ENCODE measurements around the gene AKAP4. TPM values are rescaled to one million over a fixed set of nuclear protein-coding genes. Genes with fewer than 3 reads are reported as not detected.

AKAP4 gene
- total RNA-seq, 3 donors from 2014 or later (not counting 1 experiment from before 2014, with no cell fraction given) = not detected

GRCh38 chrX:50167366-50167765, 33.4 kb downstream of the AKAP4 start:
- no peaks in the 10 kb centered on the region for H3K27me3 Mint-ChIP-seq (ENCODE audit: low read depth in 2 of 2)
- 69% methylated on average over 2 of the region's 7 CpGs for WGBS (ENCODE audit: insufficient coverage)
- no peaks in the 10 kb centered on the region for H3K9me3 Mint-ChIP-seq
- Histone ChIP-seq H3K4me3 (ENCODE audit: low read length) (no peak overlapping the region), H3K4me1 (ENCODE audit: control insufficient read depth, insufficient read depth, low read length) (no peaks in the 10 kb centered on the region), H3K36me3 (ENCODE audit: control insufficient read depth, insufficient read depth, low read length) (no peaks in the 10 kb centered on the region), H3K27ac (ENCODE audit: low read length) (no peak overlapping the region), H3K27me3 (ENCODE audit: control insufficient read depth, insufficient read depth, low read length) (no peaks in the 10 kb centered on the region), H3K9me3 (ENCODE audit: control insufficient read depth, insufficient read depth, low read length) (no peaks in the 10 kb centered on the region)
- H3K36me3 Mint-ChIP-seq = no peaks in the 10 kb centered on the region
- intact Hi-C loops (cut with micrococcal nuclease) = no loop called here
- no peak for TF ChIP-seq CTCF (IDR thresholded peaks at IDR 0.05)
- DNase-seq = no peak
- no peak for ATAC-seq
- H3K27ac Mint-ChIP-seq = no peak overlapping the region
- no peak overlapping the region for H3K4me3 Mint-ChIP-seq
- peaks cover 0 to 4% of the 10 kb centered on the region in 2 donors for H3K4me1 Mint-ChIP-seq

GRCh38 chrX:50165727-50166126, 35.1 kb downstream of the AKAP4 start:
- H3K4me1 ChIP-seq (ENCODE audit: control insufficient read depth, insufficient read depth, low read length) = no peaks in the 10 kb centered on the region
- no peak for TF ChIP-seq CTCF (IDR thresholded peaks at IDR 0.05)
- DNase-seq (no peak), ATAC-seq (no peak)
- H3K4me3 ChIP-seq (ENCODE audit: low read length) = no peak overlapping the region
- intact Hi-C loops (cut with micrococcal nuclease) = no loop called here
- no peaks in the 10 kb centered on the region for H3K36me3 ChIP-seq (ENCODE audit: control insufficient read depth, insufficient read depth, low read length)
- Mint-ChIP-seq H3K9me3 (no peaks in the 10 kb centered on the region), H3K36me3 (no peaks in the 10 kb centered on the region), H3K4me3 (no peak overlapping the region), H3K4me1 (peaks cover 0 to 4% of the 10 kb centered on the region in 2 donors), H3K27me3 (ENCODE audit: low read depth in 2 of 2) (no peaks in the 10 kb centered on the region), H3K27ac (no peak overlapping the region)
- H3K9me3 ChIP-seq (ENCODE audit: control insufficient read depth, insufficient read depth, low read length) = no peaks in the 10 kb centered on the region
- 92% methylated on average over 4 of the region's 5 CpGs for WGBS (ENCODE audit: insufficient coverage)
- no peak overlapping the region for H3K27ac ChIP-seq (ENCODE audit: low read length)
- no peaks in the 10 kb centered on the region for H3K27me3 ChIP-seq (ENCODE audit: control insufficient read depth, insufficient read depth, low read length)

- no peaks in the 10 kb centered on the region for H3K9me3 ChIP-seq (ENCODE audit: control insufficient read depth, insufficient read depth, low read length)
- intact Hi-C loops (cut with micrococcal nuclease) = no loop called here
- ATAC-seq = no peak
- Mint-ChIP-seq H3K4me1 (no peaks in the 10 kb centered on the region), H3K4me3 (no peak overlapping the region), H3K27ac (no peak overlapping the region), H3K9me3 (no peaks in the 10 kb centered on the region), H3K36me3 (no peaks in the 10 kb centered on the region), H3K27me3 (ENCODE audit: low read depth in 2 of 2) (peaks cover 0 to 7% of the 10 kb centered on the region in 2 donors)
- no peaks in the 10 kb centered on the region for H3K4me1 ChIP-seq (ENCODE audit: control insufficient read depth, insufficient read depth, low read length)
- no peaks in the 10 kb centered on the region for H3K27me3 ChIP-seq (ENCODE audit: control insufficient read depth, insufficient read depth, low read length)
- no peaks in the 10 kb centered on the region for H3K36me3 ChIP-seq (ENCODE audit: control insufficient read depth, insufficient read depth, low read length)
- 49% methylated on average over 2 of the region's 3 CpGs for whole genome bisulfite sequencing (ENCODE audit: insufficient coverage)
- no peak for TF ChIP-seq CTCF (IDR thresholded peaks at IDR 0.05)
- DNase-seq = no peak
- H3K4me3 ChIP-seq (ENCODE audit: low read length) = no peak overlapping the region
- H3K27ac ChIP-seq (ENCODE audit: low read length) = no peak overlapping the region
Observed at GRCh38 chrX:50161127-50161526, 39.7 kb downstream of the AKAP4 start.

- Histone ChIP-seq H3K36me3 (ENCODE audit: control insufficient read depth, insufficient read depth, low read length) (no peaks in the 10 kb centered on the region), H3K4me3 (ENCODE audit: low read length) (no peak overlapping the region), H3K27ac (ENCODE audit: low read length) (no peak overlapping the region), H3K9me3 (ENCODE audit: control insufficient read depth, insufficient read depth, low read length) (no peaks in the 10 kb centered on the region), H3K27me3 (ENCODE audit: control insufficient read depth, insufficient read depth, low read length) (no peaks in the 10 kb centered on the region), H3K4me1 (ENCODE audit: control insufficient read depth, insufficient read depth, low read length) (no peaks in the 10 kb centered on the region)
- no peak for DNase-seq
- intact Hi-C loops (cut with micrococcal nuclease) = no loop called here
- H3K4me1 Mint-ChIP-seq = no peaks in the 10 kb centered on the region
- ATAC-seq = no peak
- no peak overlapping the region for H3K27ac Mint-ChIP-seq
- TF ChIP-seq CTCF (IDR thresholded peaks at IDR 0.05) = no peak
- peaks cover 0 to 7% of the 10 kb centered on the region in 2 donors for H3K27me3 Mint-ChIP-seq (ENCODE audit: low read depth in 2 of 2)
- no CpG with 5 or more reads among the region's 1 CpG for WGBS (ENCODE audit: insufficient coverage)
- no peaks in the 10 kb centered on the region for H3K36me3 Mint-ChIP-seq
- H3K4me3 Mint-ChIP-seq = no peak overlapping the region
- H3K9me3 Mint-ChIP-seq = no peaks in the 10 kb centered on the region
Observed at GRCh38 chrX:50158593-50158992, 42.2 kb downstream of the AKAP4 start.

Data from natural killer cell (primary cell).